Psoas muscle (tissue), 8 donors: ENCODE measurements around the gene SGSH. TPM values are rescaled to one million over a fixed set of nuclear protein-coding genes. Genes with fewer than 3 reads are reported as not detected.

Experiments
- ATAC-seq, 4 donors: fragments of 200-7000 bp; cut with Tn5 transposase; one replicate each; pipeline ENCODE4 v1.9.1; 2020; ENCODE audit warnings: moderate library complexity in 3 of 4, mild to moderate bottlenecking in 2 of 4
- DNase-seq, 2 donors: peaks; one replicate each; pipeline ENCODE4 v3.0.0-alpha.2; 2020
- H3K27ac ChIP-seq: fragments of 200-600 bp; one replicate; pipeline ENCODE4 v1.8.0; 2022
- H3K27me3 ChIP-seq, 3 donors: fragments of 200-600 bp in 1 of 3; one replicate each; pipeline versions ENCODE4 v1.6.1 to v1.8.0; 2013 to 2022; ENCODE audit warnings: low read length in 2 of 3, mild to moderate bottlenecking in 2 of 3, moderate library complexity in 1 of 3; ENCODE audit not compliant: insufficient read depth in 3 of 3
- H3K36me3 ChIP-seq, 2 donors: fragments of 200-600 bp in 1 of 2; one replicate each; pipeline versions ENCODE4 v1.6.1 to v1.8.0; 2013 to 2022; ENCODE audit warnings: low read depth in 1 of 2, mild to moderate bottlenecking in 1 of 2, moderate library complexity in 1 of 2; ENCODE audit not compliant: insufficient read depth in 1 of 2
- H3K4me1 ChIP-seq: fragments of 200-600 bp; one replicate; pipeline ENCODE4 v1.8.0; 2022
- H3K4me3 ChIP-seq: fragments of 200-600 bp; one replicate; pipeline ENCODE4 v1.8.0; 2022; ENCODE audit warnings: mild to moderate bottlenecking
- H3K9me3 ChIP-seq: fragments of 200-600 bp; one replicate; pipeline ENCODE4 v1.8.0; 2022
- WGBS, 3 donors: extraction: QIAGEN DNeasy Blood & Tissue Kit; methylation state at CpG; one replicate each; pipeline versions ENCODE4 v1.1.6 to v1.1.7; 2013; 5-methylcytosine and 5-hydroxymethylcytosine counted together
- intact Hi-C, 2 donors: fragments of 100-400 bp; cut with DNase I; formaldehyde crosslinking; loops; one replicate each; pipeline versions ENCODE4 v1.11.0 to v1.14.2; 2022
- polyA plus RNA-seq, 3 donors: library from polyadenylated mRNA; stranded (reverse); fragments of 200-250 nt; gene quantifications; one replicate each; pipeline ENCODE4 v1.2.3, GENCODE V29; 2013
- total RNA-seq, 4 donors: library from RNA; stranded (reverse); fragmentation: NEBNext Ultra II Directional in 2 of 4; extraction: Animal tissue kit (Norgen Biotek cat#: 25700) in 2 of 4; gene quantifications; one replicate each; pipeline versions ENCODE4 v1.2.1 to v1.2.4, GENCODE V29; 2021 to 2023
- TF ChIP-seq, protein P1 (sequence below): fragments of 200-600 bp; IDR thresholded peaks from one replicate; pipeline ENCODE4 v1.8.0; 2022; ENCODE audit warnings: antibody characterized with exemption
- donor health status: healthy with polysubstance abuse.
- donor health status: DM: no; HTN: no; CAD: no; lungs with moderate emphysema.
- donor health status: Bipolar disorder and iron deficiency.
- donor health status: healthy.
- donor health status: DM: yes; HTN: yes; CAD: no.
- donor health status: DM: no; HTN: no; CAD: no.
- donor health status: DM: no; HTN: no; CAD: no.
- donor health status: DM: yes; HTN: yes; CAD: no.

Gene SGSH
- total and polyA plus RNA-seq, 7 donors: 4.7 to 16.6 (median 5.6) TPM

DNA sequence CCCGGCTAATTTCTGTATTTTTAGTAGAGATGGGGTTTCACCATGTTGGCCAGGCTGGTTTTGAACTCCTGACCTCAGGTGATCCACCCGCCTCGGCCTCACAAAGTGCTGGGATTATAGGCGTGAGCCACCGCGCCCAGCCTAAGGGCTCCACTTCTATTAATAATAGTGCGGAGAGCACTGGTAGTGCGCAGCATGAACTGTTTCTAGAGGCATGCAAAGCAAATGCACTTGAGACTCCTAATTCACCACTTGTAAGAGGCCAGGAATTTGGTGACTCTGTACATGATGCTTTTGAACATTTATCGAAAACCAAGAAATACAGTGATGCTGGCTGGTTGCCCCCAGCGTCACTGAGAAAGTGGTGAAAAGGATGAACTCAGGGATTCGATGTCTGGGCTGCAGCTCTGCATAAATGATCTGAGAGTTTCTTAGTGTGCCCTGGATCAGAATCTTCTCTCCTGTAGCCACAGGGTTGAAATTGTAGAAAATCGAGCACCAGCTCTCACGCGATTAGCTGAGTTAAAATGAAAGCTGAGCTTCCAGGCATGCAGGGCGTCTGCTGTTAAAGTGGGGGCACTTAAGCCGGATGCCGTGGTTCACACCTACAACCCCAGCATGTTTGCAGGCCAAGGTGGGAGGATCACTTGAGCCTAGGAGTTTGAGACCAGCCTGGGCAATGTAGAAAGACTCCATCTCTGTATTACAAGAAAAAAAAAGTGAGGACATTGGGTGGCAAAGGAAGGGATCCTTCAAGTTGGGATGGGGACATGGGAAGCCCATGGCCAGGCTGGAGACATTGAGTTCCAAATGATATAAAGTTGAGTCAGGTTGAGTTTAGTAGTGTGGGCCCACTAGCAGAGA lies 45.3 kb upstream of the SGSH start:
- H3K36me3 ChIP-seq: peaks cover 0 to 54% of the 10 kb centered on the region in 2 donors
- intact Hi-C loops: no loop called here
- 84 to 93% (median 84%) methylated on average over 17 of the region's 17 CpGs for WGBS, 3 donors
- peak overlapping the region; percentile 96 for H3K4me3 ChIP-seq
- no peaks in the 10 kb centered on the region for H3K27me3 ChIP-seq
- no peak overlapping the region for H3K27ac ChIP-seq
- ATAC-seq (no peak), DNase-seq (no peak)
- no peaks in the 10 kb centered on the region for H3K9me3 ChIP-seq
- peaks cover 25% of the 10 kb centered on the region for H3K4me1 ChIP-seq
- TF ChIP-seq, protein P1, sequence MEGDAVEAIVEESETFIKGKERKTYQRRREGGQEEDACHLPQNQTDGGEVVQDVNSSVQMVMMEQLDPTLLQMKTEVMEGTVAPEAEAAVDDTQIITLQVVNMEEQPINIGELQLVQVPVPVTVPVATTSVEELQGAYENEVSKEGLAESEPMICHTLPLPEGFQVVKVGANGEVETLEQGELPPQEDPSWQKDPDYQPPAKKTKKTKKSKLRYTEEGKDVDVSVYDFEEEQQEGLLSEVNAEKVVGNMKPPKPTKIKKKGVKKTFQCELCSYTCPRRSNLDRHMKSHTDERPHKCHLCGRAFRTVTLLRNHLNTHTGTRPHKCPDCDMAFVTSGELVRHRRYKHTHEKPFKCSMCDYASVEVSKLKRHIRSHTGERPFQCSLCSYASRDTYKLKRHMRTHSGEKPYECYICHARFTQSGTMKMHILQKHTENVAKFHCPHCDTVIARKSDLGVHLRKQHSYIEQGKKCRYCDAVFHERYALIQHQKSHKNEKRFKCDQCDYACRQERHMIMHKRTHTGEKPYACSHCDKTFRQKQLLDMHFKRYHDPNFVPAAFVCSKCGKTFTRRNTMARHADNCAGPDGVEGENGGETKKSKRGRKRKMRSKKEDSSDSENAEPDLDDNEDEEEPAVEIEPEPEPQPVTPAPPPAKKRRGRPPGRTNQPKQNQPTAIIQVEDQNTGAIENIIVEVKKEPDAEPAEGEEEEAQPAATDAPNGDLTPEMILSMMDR: no peak

DNA sequence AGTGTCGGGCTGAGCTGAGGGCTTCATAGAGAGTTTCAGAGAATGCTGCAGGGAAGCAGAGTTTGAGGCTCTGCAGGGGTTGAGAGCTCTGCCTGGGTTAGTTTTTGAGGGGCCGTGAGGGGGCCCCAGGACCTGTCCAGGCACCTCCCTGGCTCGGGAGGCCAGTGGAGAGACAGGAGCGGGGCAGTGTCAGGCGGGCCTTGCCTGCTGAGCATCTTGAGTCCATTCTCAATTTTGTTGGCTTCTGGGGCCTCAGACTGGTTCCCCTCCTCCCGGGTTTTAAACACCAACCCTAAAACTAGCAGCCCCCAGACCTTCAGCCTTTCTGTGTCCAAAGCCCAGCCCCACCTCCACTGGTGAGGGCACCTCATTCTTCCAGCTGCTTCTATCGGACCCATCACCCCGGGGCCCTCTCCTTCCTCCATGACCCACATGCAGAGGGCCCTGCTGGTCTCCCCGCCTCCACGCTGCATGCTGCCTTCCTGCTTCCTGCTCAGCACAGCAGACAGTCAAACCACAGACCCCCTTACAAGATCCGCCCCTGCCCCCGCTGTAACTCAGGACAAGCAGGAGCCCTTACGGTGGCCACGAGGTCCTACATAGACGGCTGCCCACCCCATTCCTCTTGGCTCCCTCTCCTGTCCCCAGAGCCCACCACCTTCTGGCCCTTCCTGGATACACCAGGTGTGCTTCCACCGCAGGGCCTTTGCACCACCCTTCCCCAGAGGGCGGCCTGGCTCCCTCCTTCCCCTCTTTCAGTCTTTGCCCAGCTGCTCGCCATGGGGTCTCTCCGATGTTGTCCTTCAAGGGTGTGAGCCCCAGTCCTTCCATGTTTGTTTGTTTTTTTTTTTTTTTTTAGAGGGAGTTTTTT lies 44.3 kb upstream of the SGSH start:
- H3K4me1 ChIP-seq: peaks cover 29% of the 10 kb centered on the region
- H3K36me3 ChIP-seq: peaks cover 0 to 45% of the 10 kb centered on the region in 2 donors
- TF ChIP-seq, protein P1: no peak

DNA sequence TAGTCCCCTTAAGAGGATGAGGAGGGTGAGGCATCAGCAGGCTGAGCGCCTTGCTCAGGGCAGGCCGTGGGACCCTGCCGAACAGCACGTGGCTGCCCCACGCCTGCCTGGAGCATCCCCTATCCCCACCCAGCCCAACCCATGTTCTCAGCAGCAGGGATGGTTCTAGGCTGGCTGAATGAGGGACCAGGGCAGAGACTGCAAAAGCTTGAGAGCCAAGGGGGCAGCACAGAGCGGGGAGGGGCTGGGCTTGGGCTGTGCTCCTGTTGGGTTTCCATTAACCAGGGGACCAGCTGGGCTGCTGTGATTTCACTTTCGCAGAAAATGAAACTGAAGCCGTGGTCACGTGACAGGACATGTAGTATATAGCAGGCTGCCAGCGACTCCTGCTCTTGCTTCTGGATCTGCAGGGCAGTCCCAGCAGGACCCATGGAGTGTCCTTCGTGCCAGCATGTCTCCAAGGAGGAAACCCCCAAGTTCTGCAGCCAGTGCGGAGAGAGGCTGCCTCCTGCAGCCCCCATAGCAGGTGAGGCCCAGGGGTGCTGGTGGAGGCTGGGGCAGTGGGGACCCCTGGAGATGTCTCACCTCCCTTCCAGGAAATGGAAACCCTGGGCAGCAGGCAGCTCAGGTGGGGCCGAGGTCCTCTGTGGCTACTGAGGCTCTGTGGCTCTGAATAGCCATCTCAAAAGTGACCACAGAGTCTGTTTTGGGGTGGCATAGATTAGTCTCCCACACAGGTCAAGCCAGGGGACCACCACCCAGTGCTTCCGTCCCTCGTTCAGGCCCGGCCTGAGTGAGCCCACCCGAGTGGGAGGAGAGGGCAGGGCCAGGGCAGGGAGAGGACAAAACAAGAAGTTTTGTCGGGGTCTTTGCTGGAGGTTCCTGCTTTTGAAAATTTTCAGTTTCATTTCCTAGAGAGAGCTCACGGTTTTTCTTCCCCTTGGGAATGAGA lies 43.4 kb upstream of the SGSH start:
- intact Hi-C loops: loop anchor here (5.0 kb wide), 2 partner anchors 46 to 111 kb away; no protein-coding TSS in a partner anchor
- H3K27me3 ChIP-seq: no peaks in the 10 kb centered on the region
- peak overlapping the region; percentile 96 for H3K4me3 ChIP-seq
- H3K9me3 ChIP-seq: no peaks in the 10 kb centered on the region
- peaks cover 0 to 38% of the 10 kb centered on the region in 2 donors for H3K36me3 ChIP-seq
- TF ChIP-seq, protein P1: peak; percentile 7
- ATAC-seq (peak; percentile 54 to 72 (median 62)), DNase-seq (peak; percentile 78 to 88)
- 18 to 24% (median 23%) methylated on average over 19 of the region's 19 CpGs for WGBS, 3 donors
- peaks cover 29% of the 10 kb centered on the region for H3K4me1 ChIP-seq
- H3K27ac ChIP-seq: peak overlapping the region; percentile 95

More for the DNA sequence above, 44.3 kb upstream of the SGSH start:
- peak overlapping the region; percentile 96 for H3K4me3 ChIP-seq
- no peaks in the 10 kb centered on the region for H3K27me3 ChIP-seq
- H3K27ac ChIP-seq: no peak overlapping the region
- 76 to 79% (median 78%) methylated on average over 19 of the region's 19 CpGs for WGBS, 3 donors
- peak in 1 of 2 donors; percentile 57 for DNase-seq
- ATAC-seq: no peak
- intact Hi-C loops: loop anchor here (5.0 kb wide), 2 partner anchors 47 to 112 kb away; no protein-coding TSS in a partner anchor
- H3K9me3 ChIP-seq: no peaks in the 10 kb centered on the region

DNA sequence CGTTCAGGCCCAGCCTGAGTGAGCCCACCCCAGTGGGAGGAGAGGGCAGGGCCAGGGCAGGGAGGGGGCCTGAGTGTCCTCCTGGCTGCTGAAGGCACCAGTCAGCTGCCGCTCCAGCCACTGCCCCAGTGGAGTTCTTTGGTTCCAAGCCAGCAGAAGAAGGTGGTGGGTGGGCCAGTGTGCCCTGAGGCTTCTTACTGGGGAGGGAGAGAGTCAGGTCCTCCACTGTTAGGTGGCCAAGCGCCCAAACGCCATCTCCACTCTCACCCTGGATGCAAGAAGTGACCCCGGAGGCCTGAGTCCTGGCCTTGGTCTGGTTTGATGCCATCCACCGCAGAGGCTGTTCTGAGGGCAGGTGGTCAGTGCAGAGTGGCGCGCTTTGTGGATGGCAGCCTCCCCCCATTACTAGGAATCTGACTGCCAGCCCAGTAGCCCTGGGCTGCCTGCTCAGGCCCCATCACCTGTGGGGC lies 42.7 kb upstream of the SGSH start:
- Histone ChIP-seq H3K36me3 (peaks cover 0 to 32% of the 10 kb centered on the region in 2 donors), H3K4me1 (peaks cover 29% of the 10 kb centered on the region), H3K27ac (peak overlapping the region; percentile 95), H3K9me3 (no peaks in the 10 kb centered on the region), H3K27me3 (no peaks in the 10 kb centered on the region), H3K4me3 (peak overlapping the region; percentile 96)
- TF ChIP-seq, protein P1: no peak
- intact Hi-C loops: loop anchor here (5.0 kb wide), 2 partner anchors 46 to 111 kb away; no protein-coding TSS in a partner anchor
- ATAC-seq: no peak
- no peak for DNase-seq
- 33 to 64% (median 48%) methylated on average over 8 of the region's 8 CpGs for WGBS, 3 donors
